ES-I3 (cell line): Measurements from ENCODE around the gene PERM1.
"Not testable (repeated sequence)": the region's sequence is repeated elsewhere in the genome, so short reads cannot be mapped to it uniquely, and the experiment has no call there.

Source experiments
- H3K36me3 ChIP-seq: 2 replicates; pipeline ENCODE4 v1.6.1; 2013; ENCODE audit warnings: mild to moderate bottlenecking, low read length, control low read depth, moderate library complexity; ENCODE audit not compliant: insufficient read depth
- H3K4me1 ChIP-seq: 2 replicates; pipeline ENCODE4 v1.6.1; 2013; ENCODE audit warnings: mild to moderate bottlenecking, control low read depth, low read length; ENCODE audit not compliant: insufficient read depth
- H3K9ac ChIP-seq: 2 replicates; pipeline ENCODE4 v1.6.1; 2013; ENCODE audit warnings: low read depth, mild to moderate bottlenecking, low read length, moderate library complexity
- H3K9me3 ChIP-seq: 2 replicates; pipeline ENCODE4 v1.6.1; 2013; ENCODE audit warnings: mild to moderate bottlenecking, low read length, moderate library complexity; ENCODE audit not compliant: control insufficient read depth, insufficient read depth

The PERM1 gene, protein sequence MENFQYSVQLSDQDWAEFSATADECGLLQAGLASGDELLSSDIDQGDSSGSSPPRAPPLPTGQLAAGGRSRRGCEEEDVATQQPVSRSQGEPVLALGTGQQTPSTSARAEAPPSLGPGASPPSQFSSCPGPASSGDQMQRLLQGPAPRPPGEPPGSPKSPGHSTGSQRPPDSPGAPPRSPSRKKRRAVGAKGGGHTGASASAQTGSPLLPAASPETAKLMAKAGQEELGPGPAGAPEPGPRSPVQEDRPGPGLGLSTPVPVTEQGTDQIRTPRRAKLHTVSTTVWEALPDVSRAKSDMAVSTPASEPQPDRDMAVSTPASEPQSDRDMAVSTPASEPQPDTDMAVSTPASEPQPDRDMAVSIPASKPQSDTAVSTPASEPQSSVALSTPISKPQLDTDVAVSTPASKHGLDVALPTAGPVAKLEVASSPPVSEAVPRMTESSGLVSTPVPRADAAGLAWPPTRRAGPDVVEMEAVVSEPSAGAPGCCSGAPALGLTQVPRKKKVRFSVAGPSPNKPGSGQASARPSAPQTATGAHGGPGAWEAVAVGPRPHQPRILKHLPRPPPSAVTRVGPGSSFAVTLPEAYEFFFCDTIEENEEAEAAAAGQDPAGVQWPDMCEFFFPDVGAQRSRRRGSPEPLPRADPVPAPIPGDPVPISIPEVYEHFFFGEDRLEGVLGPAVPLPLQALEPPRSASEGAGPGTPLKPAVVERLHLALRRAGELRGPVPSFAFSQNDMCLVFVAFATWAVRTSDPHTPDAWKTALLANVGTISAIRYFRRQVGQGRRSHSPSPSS

DNA sequence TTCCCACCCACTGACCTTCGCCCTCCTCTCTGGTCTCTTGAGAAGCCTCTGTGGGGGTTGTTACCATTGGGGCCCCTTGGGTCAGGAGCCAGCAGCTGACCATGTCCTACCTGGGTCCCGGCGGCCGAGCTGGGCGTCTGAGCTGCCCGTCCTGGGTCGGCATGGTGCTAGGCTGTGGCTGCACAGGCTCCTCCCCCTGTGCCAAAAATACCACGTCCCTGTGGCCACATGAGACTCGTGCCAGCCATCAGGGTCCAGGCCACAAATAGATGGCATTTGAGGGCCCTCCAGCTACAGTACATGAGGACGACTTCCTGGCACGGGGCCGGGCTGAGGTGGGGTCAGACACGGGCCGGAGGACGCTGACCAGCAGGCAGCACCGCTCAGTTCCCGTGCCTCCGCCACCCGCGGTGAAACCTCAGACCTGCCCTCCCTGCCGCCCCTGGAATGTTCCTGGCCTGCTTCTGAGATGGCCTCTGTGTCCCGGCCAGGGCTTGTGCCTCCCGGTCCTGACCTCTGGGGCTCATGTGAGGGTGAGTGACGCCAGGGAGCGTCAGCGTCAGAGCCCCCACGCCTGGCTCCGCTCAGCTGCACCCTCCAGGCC lies at the start of gene PERM1:
PERM1 (minus strand) TSS at position 139 of the 604 bp plus-strand sequence. CDS start 1,064 bp downstream, outside the sequence.
- Histone ChIP-seq H3K9ac (no peak within 1 kb of the TSS), H3K36me3 (no peaks in the 10 kb centered on the region), H3K9me3 (no peaks in the 10 kb centered on the region), H3K4me1 (no peaks in the 10 kb centered on the region)

DNA sequence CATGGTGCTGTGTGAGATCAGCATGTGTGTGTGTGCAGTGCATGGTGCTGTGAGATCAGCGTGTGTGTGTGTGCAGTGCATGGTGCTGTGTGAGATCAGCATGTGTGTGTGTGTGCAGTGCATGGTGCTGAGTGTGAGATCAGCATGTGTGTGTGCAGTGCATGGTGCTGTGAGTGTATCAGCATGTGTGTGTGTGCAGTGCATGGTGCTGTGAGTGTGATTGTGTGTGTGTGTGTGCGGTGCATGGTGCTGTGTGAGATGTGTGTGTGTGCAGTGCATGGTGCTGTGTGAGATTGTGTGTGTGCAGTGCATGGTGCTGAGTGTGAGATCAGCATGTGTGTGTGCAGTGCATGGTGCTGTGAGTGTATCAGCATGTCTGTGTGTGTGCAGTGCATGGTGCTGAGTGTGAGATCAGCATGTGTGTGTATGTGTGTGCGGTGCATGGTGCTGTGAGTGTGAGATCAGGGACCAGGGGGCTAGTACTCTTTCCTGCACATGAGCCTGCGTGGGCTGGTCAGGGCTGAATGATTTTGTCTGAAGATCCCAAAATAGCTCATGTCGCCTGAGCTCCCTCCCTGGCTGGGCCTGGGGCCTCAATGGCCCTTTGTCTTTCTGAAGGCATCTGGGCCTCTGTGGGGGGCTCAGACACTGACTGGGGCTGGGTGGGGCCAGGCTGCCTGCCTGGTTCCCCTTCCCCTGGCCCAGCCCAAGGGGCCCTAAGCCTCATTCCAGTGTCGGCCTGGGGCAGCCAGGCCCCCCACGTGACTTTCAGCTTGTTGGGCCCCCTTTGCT lies 49.2 kb upstream of the PERM1 start:
- not testable (repeated sequence) for H3K9me3 ChIP-seq, H3K9ac ChIP-seq, H3K36me3 ChIP-seq
- H3K4me1 ChIP-seq, result peaks cover 20% of the 10 kb centered on the region

DNA sequence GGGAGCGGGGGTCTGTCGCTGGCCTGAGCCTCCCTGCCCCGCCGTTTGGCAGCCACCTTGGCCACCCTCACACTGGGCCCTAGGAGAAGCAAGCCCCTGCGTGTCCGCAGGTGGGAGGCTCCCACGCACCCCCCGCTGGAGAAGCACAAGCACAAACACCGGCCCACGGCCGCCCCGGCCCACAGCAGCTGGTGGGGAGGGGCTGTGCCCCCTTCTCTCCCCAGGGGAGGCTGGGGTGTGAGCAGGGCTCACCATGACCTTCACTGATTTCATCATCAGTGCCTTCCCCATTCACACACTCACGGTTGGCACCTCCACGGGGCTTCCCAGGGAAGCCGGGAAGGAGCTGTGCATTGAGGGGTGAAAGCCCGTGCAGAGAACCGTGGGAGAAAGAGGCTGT lies 45.9 kb upstream of the PERM1 start:
- H3K9ac ChIP-seq, result no peak overlapping the region
- H3K4me1 ChIP-seq, result peaks cover 47% of the 10 kb centered on the region
- H3K36me3 ChIP-seq, result no peaks in the 10 kb centered on the region
- H3K9me3 ChIP-seq, result no peaks in the 10 kb centered on the region

DNA sequence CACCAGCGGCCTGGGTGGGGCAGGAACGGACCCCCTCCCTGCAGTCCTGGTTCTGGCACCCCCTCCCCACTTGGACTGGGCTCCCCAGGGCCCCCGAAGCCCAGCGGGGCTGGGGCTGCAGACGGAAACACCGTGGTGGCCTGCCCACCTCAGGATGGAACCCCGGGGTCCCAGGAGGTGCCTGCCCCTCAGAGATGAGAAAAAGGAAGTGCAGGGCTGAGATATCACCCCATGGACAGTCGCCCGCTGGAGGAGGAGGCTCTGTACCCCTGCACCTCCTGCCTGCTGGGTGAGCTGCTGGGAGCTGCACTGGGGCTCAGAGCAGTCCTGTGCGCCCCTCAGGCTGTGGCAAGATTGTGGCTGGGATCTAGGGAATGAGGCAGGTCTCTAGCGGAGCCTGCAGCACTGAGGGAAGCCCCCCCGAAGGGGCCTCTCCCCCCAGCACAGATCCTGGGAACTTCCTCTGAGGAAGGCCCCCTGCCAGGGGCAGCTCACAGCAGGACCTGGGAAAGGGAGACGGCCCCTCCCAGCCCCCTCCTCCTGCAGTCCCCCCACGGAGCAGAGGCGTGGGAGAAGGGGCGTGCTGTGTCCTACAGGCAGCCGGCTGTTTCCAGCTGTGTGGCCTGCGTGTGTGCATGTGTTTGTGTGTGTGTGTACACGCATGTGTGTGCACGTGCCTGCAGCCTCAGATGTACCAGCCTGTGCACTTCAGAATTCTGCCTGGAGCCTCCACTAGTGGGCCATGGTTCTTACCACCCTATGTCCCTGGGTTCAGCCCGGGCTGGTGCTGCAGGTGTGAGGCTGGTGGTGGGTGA lies 44.9 kb upstream of the PERM1 start:
- peaks cover 50% of the 10 kb centered on the region for H3K4me1 ChIP-seq
- H3K9me3 ChIP-seq, result no peaks in the 10 kb centered on the region
- H3K9ac ChIP-seq, result no peak overlapping the region
- no peaks in the 10 kb centered on the region for H3K36me3 ChIP-seq

DNA sequence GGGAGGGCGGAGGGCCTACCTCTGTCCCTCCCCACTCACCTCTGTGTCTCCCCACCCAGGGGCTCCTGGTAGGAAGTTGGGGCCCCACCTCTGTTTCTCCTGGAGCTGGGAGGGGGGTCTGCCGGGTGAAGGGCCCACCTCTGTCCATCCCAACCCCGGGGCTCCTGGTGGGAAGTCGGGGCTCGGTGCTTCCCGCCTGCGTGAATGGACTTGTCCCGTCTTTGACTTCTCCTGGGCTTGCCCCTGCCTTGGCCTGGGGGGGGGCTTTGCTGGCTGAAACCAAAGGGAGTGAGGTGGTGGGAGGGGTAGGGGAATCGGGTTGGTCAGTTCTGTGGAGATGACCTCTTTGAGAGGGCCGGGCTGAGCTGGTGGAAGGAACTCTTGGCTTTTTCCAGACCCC lies 43.8 kb upstream of the PERM1 start:
- Histone ChIP-seq H3K9me3 (no peaks in the 10 kb centered on the region), H3K36me3 (no peaks in the 10 kb centered on the region), H3K4me1 (peaks cover 46% of the 10 kb centered on the region), H3K9ac (no peak overlapping the region)

DNA sequence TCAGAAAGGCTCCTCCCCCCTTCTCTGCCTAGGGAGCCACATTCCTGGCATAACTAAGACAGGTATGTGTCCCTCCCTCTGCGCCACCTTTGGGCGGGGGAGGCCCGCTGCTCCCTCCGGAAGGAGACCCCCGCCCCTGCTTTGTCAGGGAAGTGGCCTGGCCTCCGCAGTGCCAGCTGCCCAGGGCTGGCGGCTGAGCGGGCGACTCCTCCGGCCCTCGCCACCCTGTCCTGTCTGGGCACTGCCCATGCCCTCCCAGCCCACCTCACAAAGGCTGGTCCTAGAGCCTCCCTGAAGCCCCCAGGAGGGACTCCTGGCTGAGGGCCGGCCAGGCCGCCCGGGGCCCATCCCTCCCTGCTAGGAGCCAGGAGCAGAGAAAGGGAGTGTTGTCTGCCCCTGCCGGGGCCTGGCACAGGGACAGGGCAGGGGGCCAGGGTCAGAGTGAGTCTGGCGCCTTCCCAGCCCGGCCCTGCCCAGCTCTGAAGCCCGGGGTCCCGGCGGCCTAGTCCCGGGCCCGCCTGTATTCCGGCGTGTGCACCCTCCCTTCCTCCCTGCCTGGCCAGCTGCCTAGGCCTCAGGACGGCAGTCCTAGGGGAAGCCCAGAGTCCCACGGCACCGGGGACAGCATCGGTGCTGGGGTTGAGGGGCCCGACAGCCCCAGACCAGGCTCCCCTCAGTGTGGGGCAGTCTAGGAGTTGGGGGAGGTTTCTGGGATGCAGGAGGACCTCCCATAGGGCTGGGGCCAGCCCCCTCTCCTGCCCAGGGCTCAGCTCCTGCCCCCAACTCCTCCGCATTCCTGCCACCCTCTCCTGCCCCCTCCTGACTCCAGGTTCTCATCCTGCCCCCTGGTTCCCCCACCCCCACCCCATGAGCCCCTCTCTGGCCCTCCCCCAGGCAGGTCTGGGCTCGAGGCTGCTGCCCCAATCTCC lies 43.1 kb upstream of the PERM1 start:
- peaks cover 46% of the 10 kb centered on the region for H3K4me1 ChIP-seq
- no peaks in the 10 kb centered on the region for H3K36me3 ChIP-seq
- no peaks in the 10 kb centered on the region for H3K9me3 ChIP-seq
- peak overlapping the region; percentile 38 for H3K9ac ChIP-seq

DNA sequence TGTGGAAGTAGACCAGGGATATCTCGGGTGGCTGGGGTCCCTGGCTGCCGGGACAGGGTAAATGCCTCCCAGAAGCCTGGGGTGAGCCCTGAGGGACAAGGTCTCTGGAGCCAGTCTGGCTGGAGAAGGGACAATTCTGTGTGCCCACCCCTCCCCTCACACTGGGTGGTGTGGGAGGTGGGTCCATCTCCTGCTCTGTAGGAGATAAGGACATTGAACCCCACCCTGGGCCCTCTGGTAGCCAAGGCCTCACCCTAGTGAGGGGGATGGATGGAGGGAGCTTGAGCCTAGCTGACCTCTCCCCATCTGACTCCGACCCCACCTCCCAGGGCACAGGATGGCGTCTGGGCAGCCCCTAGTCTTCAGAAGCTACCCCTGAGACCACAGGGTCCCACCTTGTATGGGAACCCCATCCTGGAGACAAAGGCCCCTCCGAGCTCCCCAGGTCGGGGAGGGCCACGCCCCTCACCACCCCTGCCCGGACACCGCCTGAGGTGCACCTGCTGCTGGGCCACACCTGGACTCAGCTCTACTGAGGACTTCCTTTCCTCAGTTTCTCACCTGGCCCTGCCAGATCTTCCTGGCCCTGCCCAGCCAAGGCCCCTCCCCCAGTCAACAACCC lies 42.4 kb upstream of the PERM1 start:
- H3K4me1 ChIP-seq, result peaks cover 46% of the 10 kb centered on the region
- no peaks in the 10 kb centered on the region for H3K9me3 ChIP-seq
- H3K36me3 ChIP-seq, result no peaks in the 10 kb centered on the region
- peak overlapping the region; percentile 28 for H3K9ac ChIP-seq

DNA sequence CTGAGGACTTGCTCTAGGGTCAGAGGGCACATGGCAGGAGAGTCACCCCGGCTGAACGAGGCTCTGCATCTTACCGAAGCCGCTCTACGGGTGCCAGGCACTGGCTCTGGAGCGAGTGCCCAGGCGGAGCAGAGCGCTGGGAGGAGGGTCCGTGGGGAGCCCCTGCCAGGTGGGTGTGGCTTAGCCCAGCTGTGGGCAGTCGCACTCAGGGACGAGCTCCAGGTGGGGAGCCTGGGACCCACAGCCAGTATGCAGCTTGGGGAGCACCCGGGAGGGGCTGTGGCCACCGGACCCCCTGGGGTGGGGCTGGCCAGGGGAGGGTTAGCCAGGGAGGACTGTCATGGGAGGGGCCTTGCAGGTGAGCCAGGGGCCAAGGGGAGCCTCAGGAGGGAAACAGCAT lies 41.8 kb upstream of the PERM1 start:
- Histone ChIP-seq H3K4me1 (peaks cover 46% of the 10 kb centered on the region), H3K9ac (0 out of 2 replicates have a peak overlapping the region, but pooled peaks have one; percentile 28), H3K9me3 (no peaks in the 10 kb centered on the region), H3K36me3 (no peaks in the 10 kb centered on the region)

DNA sequence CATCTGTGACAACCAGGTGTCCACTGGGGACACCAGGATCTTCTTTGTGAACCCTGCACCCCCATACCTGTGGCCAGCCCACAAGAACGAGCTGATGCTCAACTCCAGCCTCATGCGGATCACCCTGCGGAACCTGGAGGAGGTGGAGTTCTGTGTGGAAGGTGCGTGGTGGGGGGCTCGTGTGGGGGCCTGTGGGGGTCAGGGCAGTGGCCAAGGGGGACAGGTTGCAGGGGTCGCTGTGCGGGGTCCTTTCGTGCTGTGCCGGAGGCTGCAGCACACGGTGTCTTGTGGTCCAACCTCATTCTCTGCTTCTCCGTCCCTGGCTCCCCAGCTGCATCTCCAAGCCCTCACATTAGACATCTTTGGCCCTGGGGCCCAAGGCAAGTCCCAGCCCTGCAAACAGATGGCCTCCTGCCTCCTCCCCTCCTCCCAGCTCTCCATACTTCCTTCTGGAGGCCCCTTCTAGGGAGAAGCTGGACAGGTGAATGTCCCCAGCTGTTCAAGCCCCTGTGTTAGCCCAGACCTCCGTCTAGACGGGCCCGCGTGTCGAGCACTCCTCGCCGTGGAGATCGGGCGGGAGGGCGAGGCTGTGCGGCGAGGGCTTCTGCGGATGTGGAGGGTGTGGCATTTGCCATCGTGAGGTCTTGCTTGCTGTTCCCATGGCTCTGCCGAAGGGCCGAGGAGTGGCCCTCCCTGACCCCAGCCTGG lies 40.6 kb upstream of the PERM1 start:
- peaks cover 46% of the 10 kb centered on the region for H3K4me1 ChIP-seq
- no peaks in the 10 kb centered on the region for H3K9me3 ChIP-seq
- H3K36me3 ChIP-seq, result no peaks in the 10 kb centered on the region
- no peak overlapping the region; the same call in 1 of the 2 replicates for H3K9ac ChIP-seq

DNA sequence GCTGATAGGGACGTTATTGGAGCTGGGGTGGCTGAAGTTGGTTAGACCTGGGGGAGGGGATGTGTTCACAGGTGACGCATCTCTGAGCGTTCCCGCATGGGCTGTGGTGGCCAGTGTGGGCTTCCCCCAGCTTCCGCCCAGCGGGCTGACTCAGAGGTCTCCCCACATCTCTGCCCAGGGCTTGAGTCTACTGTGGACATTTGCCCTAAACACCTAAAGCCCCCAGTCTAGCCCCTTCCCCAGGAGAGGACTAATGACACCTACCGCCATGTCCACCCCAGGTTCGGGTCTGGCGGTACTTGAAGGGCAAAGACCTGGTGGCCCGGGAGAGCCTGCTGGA lies 40.0 kb upstream of the PERM1 start:
- Histone ChIP-seq H3K4me1 (peaks cover 46% of the 10 kb centered on the region), H3K9me3 (no peaks in the 10 kb centered on the region), H3K9ac (peak overlapping the region; percentile 66; the same call in 1 of the 2 replicates), H3K36me3 (no peaks in the 10 kb centered on the region)

DNA sequence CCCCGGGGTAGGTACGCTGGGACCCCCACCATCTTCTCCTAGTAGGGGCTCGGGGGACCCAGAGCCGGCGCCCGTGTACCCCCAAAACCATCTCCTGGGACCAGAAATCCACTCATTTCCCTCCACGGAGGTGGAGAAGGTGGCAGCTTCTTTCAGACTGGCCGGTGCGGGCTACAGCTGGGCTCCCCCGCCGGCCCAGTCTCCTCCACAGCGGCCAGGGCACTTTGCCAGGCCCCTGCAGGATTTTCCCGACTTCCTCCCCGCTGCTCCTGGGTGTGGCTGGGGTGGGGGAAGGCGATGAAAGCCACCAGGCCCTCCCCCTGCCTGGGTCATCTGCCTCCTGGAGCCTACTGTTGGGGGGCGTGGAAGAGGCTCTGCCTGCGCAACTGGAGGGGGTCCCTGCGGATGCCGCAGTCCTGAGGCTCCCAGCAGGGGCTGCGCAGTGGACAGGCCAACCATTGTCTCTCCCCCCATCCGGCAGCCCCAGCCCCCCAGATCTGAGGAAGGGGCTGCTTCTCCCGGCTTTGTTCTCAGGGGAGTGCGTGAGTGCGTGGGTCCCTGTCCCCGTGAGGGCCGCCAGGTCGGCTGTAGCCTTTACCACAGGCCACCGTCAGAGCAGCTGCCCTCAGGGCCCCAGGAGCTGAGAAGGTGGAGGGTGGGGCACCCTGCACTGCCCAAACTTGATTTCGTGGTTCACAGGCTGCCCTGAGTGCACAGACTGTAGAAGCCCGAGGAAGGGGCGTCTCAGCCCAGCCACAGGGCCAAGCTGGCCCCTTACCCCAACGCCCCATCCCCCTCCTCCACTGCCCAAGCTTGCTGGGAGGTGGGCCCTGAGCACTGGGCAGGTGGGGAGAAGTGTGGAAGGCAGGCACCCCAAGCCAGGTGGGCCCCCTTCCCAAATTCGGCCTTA lies 39.4 kb upstream of the PERM1 start:
- Histone ChIP-seq H3K36me3 (no peaks in the 10 kb centered on the region), H3K9me3 (no peaks in the 10 kb centered on the region), H3K4me1 (peaks cover 40% of the 10 kb centered on the region), H3K9ac (peak overlapping the region; percentile 66)
